BJ (cell line): ENCODE data around the gene TEX53. TPM values are rescaled to one million over a fixed set of nuclear protein-coding genes. Genes with fewer than 3 reads are reported as not detected.
A peak's percentile ranks its signal among the peaks of the same experiment; 100 is the strongest.

ENCODE experiments used
- CTCF ChIA-PET: fragments of 350-600 bp; formaldehyde crosslinking; extraction: SDS; loops from one replicate; lab custom pipeline; 2021; ENCODE audit warnings: antibody characterized with exemption, inconsistent platforms; lab: Yijun Ruan, JAX
- POLR2A ChIA-PET: fragments of 300-600 bp; sonication (Branson Sonifier 250); formaldehyde crosslinking; extraction: SDS; loops from one replicate; lab custom pipeline; 2021; ENCODE audit warnings: antibody characterized with exemption; lab: Charles Lee
- DNase-seq: peaks from one replicate; pipeline ENCODE4 v3.0.0-alpha.2; 2011; ENCODE audit warnings: low read depth
- H3K27me3 ChIP-seq: 2 replicates; pipeline ENCODE4 v1.6.0; 2011; ENCODE audit warnings: low read length; ENCODE audit not compliant: control insufficient read depth, insufficient read depth
- H3K36me3 ChIP-seq: 2 replicates; pipeline ENCODE4 v1.5.1; 2011; ENCODE audit warnings: low read length; ENCODE audit not compliant: control insufficient read depth, insufficient read depth
- H3K4me3 ChIP-seq: 2 replicates; pipeline ENCODE4 v1.5.1; 2011; ENCODE audit warnings: low read depth, mild to moderate bottlenecking, control low read depth, low read length
- polyA plus RNA-seq: library from polyadenylated mRNA; depleted of rRNA; stranded (reverse); fragments of >200 nt; gene quantifications from 2 replicates; pipeline ENCODE4 v1.2.3, GENCODE V29; 2011
- TF ChIP-seq, protein P1 (sequence below): IDR thresholded peaks from 2 replicates; pipeline ENCODE4 v1.5.1; 2011; ENCODE audit warnings: low read depth, mild to moderate bottlenecking, control low read depth, inconsistent platforms, low read length, moderate library complexity; ENCODE audit not compliant: insufficient read depth

Gene TEX53
- polyA plus RNA-seq, 1 experiment = not detected

DNA sequence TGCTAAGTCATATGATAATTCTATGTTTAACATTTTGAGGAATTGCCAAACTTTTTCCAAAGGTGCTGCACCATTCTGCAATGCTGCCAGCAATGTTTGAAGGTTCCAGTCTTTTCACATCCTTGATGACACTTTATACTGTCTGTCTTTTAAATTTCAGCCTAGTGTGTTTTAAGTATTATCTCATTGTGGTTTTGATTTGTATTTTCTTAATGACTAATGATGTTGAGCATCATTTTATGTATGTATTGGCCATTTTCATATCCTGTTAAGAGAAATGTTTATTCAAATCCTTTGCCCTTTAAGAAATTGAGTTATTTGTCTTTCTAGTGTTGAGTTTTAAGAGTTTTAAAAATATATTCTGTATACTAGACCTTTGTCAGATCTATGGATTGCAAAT is 29.4 kb upstream of the TEX53 start:
- Histone ChIP-seq H3K36me3 (no peaks in the 10 kb centered on the region), H3K4me3 (no peak overlapping the region), H3K27me3 (no peaks in the 10 kb centered on the region; the same call in 1 of the 2 replicates)
- CTCF ChIA-PET = no interaction called here
- TF ChIP-seq, protein P1, sequence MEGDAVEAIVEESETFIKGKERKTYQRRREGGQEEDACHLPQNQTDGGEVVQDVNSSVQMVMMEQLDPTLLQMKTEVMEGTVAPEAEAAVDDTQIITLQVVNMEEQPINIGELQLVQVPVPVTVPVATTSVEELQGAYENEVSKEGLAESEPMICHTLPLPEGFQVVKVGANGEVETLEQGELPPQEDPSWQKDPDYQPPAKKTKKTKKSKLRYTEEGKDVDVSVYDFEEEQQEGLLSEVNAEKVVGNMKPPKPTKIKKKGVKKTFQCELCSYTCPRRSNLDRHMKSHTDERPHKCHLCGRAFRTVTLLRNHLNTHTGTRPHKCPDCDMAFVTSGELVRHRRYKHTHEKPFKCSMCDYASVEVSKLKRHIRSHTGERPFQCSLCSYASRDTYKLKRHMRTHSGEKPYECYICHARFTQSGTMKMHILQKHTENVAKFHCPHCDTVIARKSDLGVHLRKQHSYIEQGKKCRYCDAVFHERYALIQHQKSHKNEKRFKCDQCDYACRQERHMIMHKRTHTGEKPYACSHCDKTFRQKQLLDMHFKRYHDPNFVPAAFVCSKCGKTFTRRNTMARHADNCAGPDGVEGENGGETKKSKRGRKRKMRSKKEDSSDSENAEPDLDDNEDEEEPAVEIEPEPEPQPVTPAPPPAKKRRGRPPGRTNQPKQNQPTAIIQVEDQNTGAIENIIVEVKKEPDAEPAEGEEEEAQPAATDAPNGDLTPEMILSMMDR = no peak
- DNase-seq = no peak
- POLR2A ChIA-PET = no interaction called here

DNA sequence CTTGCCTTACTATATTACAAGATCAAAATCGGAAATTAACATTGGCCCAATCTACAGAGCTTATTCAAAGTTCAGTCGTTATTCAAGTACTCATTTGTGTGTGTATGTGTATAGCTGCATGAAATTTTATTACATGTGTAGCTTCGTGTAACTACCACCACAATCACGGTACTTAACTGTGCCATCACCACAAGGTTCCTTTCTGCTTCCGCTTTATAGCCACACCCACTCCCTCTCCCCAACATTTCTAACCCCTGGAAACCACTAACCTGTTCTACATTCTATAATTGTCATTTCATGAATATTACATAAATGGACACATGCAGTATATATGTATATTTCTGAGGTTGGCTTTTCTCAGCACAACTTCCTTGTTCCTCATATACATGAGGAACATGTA is 28.3 kb upstream of the TEX53 start:
- ChIA-PET CTCF (interaction anchor here (0.5 to 1.2 kb wide), 4 partner anchors 30 to 222 kb away, joined by 3 to 4 read pairs (median 4); no protein-coding TSS in a partner anchor), POLR2A (no interaction called here)
- no peaks in the 10 kb centered on the region; the same call in 1 of the 2 replicates for H3K27me3 ChIP-seq
- no peaks in the 10 kb centered on the region for H3K36me3 ChIP-seq
- no peak overlapping the region for H3K4me3 ChIP-seq
- TF ChIP-seq, protein P1 = no peak
- no peak for DNase-seq

DNA sequence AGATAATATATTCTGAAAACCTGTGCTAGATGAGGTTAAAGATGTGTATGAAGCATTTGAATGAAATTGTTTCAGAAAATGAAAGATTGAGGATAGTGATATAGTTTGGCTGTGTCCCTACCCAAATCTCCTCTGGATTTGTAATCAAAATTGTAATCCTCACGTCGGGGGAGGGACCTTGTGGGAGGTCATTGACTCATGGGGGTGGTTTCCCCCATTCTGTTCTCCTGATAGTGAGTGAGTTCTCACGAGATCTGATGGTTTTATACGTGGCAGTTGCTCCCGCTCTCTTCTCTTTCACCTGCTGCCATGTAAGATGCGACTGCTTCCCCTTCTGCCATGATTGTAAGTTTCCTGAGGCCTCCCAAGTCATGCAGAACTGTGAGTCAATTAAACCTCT is 26.4 kb upstream of the TEX53 start:
- no peak overlapping the region for H3K4me3 ChIP-seq
- H3K36me3 ChIP-seq = no peaks in the 10 kb centered on the region
- TF ChIP-seq, protein P1 = no peak
- POLR2A ChIA-PET = no interaction called here
- CTCF ChIA-PET = interaction anchor here (0.7 to 9.9 kb wide), 4 partner anchors 9 to 225 kb away, joined by 5 to 195 read pairs (median 77); no protein-coding TSS in a partner anchor
- H3K27me3 ChIP-seq = no peaks in the 10 kb centered on the region; the same call in 1 of the 2 replicates
- DNase-seq = no peak

DNA sequence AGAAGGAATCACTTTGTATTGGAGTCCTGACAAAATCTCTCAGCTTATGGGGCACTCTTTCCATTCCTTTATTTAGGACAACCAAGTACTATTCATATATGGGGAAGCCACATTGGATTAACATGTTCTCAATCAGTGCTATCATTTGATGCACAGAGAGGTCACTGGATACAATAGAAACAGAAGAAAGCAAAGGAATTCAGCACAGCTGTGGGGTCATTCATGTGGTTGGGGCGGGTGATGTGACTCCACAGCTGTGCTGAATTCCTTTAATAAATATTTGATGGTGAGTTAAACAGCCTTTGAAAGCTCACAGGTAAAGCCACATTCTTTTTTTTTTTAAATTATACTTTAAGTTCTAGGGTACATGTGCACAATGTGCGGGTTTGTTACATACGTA is 25.2 kb upstream of the TEX53 start:
- CTCF ChIA-PET = interaction anchor here (1.1 to 9.9 kb wide), 17 partner anchors 10 to 334 kb away, joined by 3 to 195 read pairs (median 17); no protein-coding TSS in a partner anchor
- Histone ChIP-seq H3K4me3 (no peak overlapping the region), H3K36me3 (no peaks in the 10 kb centered on the region), H3K27me3 (no peaks in the 10 kb centered on the region; the same call in 1 of the 2 replicates)
- TF ChIP-seq, protein P1 = no peak
- POLR2A ChIA-PET = no interaction called here
- DNase-seq = no peak

DNA sequence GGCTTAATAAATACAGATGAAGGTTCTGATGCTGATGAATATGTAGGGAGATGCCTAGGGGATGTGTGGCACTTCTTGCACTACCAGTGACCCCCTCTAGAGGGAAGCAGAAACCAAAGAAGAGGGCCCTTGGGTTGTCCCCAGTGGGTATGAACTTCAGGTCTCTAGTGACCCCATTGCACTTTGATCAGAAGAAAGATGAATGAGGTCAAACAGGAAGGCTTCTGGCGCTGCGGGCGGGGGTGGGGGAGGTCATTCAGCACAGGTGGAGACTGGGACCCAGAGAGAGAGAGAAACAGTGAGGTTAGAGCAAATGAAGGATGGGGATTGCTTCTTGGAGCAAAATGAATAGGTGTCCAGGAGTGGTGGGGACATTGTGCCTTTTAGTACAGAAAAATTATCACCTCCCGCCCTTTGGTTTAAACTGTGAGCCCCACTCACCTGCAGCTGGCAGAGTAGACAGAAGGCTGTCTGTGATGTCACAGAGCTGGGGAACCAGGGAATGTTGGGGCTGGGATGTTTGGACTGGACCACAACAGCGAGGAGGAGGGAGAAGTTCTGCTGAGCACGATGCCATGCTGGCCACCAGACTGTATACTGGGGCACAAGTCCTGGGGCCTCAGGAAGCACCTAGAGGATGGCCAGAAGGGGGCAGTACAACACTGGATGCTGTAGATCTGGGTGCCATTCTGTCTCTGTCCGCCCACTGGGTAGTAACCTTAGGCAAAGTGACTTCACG is 24.2 kb upstream of the TEX53 start, which contains the start of gene TEX48:
TEX48 (minus strand) TSS at position 599 of the 739 bp plus-strand sequence. CDS start 10,469 bp downstream, outside the sequence.
- DNase-seq = no peak
- POLR2A ChIA-PET = no interaction called here
- CTCF ChIA-PET = interaction anchor here (0.7 to 9.9 kb wide), 37 partner anchors 11 to 340 kb away, joined by 3 to 195 read pairs (median 5); partner anchors contain the start of gene TNFSF8
- TF ChIP-seq, protein P1 = peak; percentile 82
- H3K36me3 ChIP-seq = no peaks in the 10 kb centered on the region
- no peak within 1 kb of the TSS for H3K4me3 ChIP-seq
- H3K27me3 ChIP-seq = no peaks in the 10 kb centered on the region; the same call in 1 of the 2 replicates
